VCaP (cell line): Measurements from ENCODE around the gene HACE1.

Experiments
- H3K27ac ChIP-seq: fragments of 450-650 bp; 2 replicates; pipeline ENCODE4 v1.5.1; 2017
- CTCF ChIP-seq: fragments of 450-650 bp; conservative IDR thresholded peaks from 2 replicates; pipeline ENCODE4 v1.5.1; 2017; ENCODE audit warnings: mild to moderate bottlenecking, moderate library complexity

Gene HACE1

GRCh38 chr6:104702126-104702841 lies 157.4 kb downstream of the HACE1 start:
- no peak overlapping the region for H3K27ac ChIP-seq
- TF ChIP-seq CTCF, result no peak

- H3K27ac ChIP-seq, result no peak overlapping the region
- TF ChIP-seq CTCF, result no peak
These were observed 159.1 kb downstream of the HACE1 start for GRCh38 chr6:104700371-104701185.

- H3K27ac ChIP-seq, result no peak overlapping the region
- TF ChIP-seq CTCF, result no peak
These were observed 160.0 kb downstream of the HACE1 start for GRCh38 chr6:104699593-104700329.

- TF ChIP-seq CTCF, result no peak
- H3K27ac ChIP-seq, result no peak overlapping the region
These were observed 160.7 kb downstream of the HACE1 start for GRCh38 chr6:104698979-104699378.

GRCh38 chr6:104692008-104692407 lies 167.7 kb downstream of the HACE1 start:
- no peak overlapping the region for H3K27ac ChIP-seq
- TF ChIP-seq CTCF, result no peak

GRCh38 chr6:104689551-104690205 lies 170.0 kb downstream of the HACE1 start:
- TF ChIP-seq CTCF, result no peak
- no peak overlapping the region for H3K27ac ChIP-seq
